Duodenal mucosa (tissue), 2 donors: ENCODE data around the gene AFP.

ENCODE experiments used
- H3K27ac ChIP-seq: one replicate; pipeline ENCODE4 v1.7.0; 2013; ENCODE audit warnings: low read depth, low read length
- H3K27me3 ChIP-seq, 2 donors: one replicate each; pipeline ENCODE4 v1.7.0; 2013; ENCODE audit warnings: low read length in 2 of 2, control low read depth in 1 of 2; ENCODE audit not compliant: insufficient read depth in 2 of 2, control insufficient read depth in 1 of 2
- H3K36me3 ChIP-seq, 2 donors: one replicate each; pipeline ENCODE4 v1.7.0; 2013; ENCODE audit warnings: low read length in 2 of 2, control low read depth in 1 of 2; ENCODE audit not compliant: insufficient read depth in 2 of 2, control insufficient read depth in 1 of 2
- H3K4me1 ChIP-seq, 2 donors: one replicate each; pipeline ENCODE4 v1.7.0; 2013; ENCODE audit warnings: low read length in 2 of 2, control low read depth in 1 of 2; ENCODE audit not compliant: insufficient read depth in 2 of 2, control insufficient read depth in 1 of 2
- H3K4me3 ChIP-seq, 2 donors: one replicate each; pipeline ENCODE4 v1.7.0; 2013; ENCODE audit warnings: low read length in 2 of 2, low read depth in 1 of 2
- H3K9ac ChIP-seq, 2 donors: one replicate each; pipeline ENCODE4 v1.7.0; 2013; ENCODE audit warnings: low read length in 2 of 2, low read depth in 1 of 2
- H3K9me3 ChIP-seq, 2 donors: one replicate each; pipeline ENCODE4 v1.7.0; 2013; ENCODE audit warnings: low read length in 2 of 2, control low read depth in 1 of 2; ENCODE audit not compliant: control insufficient read depth in 1 of 2

Gene AFP

DNA sequence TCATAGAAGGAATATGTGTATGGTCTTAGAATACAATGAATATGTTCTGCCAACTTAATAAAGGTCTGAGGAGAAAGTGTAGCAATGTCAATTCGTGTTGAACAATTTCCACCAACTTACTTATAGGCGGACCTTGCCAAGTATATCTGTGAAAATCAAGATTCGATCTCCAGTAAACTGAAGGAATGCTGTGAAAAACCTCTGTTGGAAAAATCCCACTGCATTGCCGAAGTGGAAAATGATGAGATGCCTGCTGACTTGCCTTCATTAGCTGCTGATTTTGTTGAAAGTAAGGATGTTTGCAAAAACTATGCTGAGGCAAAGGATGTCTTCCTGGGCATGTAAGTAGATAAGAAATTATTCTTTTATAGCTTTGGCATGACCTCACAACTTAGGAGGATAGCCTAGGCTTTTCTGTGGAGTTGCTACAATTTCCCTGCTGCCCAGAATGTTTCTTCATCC, 22.7 kb upstream of the AFP start:
- Histone ChIP-seq H3K9ac (no peak overlapping the region), H3K9me3 (no peaks in the 10 kb centered on the region), H3K4me1 (no peaks in the 10 kb centered on the region), H3K27ac (no peak overlapping the region), H3K27me3 (no peaks in the 10 kb centered on the region), H3K36me3 (no peaks in the 10 kb centered on the region), H3K4me3 (no peak overlapping the region)

DNA sequence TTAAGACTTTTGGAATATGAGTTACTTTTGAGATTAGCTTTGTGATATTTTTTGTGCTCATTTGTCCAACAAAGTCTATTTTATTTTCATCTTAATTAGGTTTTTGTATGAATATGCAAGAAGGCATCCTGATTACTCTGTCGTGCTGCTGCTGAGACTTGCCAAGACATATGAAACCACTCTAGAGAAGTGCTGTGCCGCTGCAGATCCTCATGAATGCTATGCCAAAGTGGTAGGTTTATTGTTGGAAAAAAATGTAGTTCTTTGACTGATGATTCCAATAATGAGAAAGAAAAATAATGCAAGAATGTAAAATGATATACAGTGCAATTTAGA, 21.1 kb upstream of the AFP start:
- H3K27ac ChIP-seq: no peak overlapping the region
- no peaks in the 10 kb centered on the region for H3K36me3 ChIP-seq
- H3K9ac ChIP-seq: no peak overlapping the region
- H3K4me3 ChIP-seq: no peak overlapping the region
- H3K9me3 ChIP-seq: no peaks in the 10 kb centered on the region
- no peaks in the 10 kb centered on the region for H3K27me3 ChIP-seq
- no peaks in the 10 kb centered on the region for H3K4me1 ChIP-seq

DNA sequence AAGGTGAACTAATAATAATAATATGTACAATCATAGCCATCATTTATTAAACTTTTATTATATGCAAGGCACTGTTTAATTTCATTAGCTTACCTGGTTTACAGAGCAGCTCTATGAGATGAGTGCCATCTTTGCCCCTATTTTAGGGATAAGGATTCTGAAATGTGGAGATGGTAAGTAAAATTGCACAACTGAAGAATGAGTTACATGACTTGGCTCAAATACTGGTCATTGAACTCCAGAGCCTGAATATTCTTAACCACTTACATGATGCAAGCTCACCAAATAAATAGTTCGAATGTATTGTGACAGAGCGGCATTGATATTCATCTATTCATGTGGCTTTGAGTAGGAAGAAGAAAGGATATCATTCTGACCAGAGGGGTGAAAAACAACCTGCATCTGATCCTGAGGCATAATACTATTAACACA, 20.2 kb upstream of the AFP start:
- Histone ChIP-seq H3K27me3 (no peaks in the 10 kb centered on the region), H3K4me1 (no peaks in the 10 kb centered on the region), H3K9ac (no peak overlapping the region), H3K36me3 (no peaks in the 10 kb centered on the region), H3K27ac (no peak overlapping the region), H3K9me3 (no peaks in the 10 kb centered on the region), H3K4me3 (no peak overlapping the region)

DNA sequence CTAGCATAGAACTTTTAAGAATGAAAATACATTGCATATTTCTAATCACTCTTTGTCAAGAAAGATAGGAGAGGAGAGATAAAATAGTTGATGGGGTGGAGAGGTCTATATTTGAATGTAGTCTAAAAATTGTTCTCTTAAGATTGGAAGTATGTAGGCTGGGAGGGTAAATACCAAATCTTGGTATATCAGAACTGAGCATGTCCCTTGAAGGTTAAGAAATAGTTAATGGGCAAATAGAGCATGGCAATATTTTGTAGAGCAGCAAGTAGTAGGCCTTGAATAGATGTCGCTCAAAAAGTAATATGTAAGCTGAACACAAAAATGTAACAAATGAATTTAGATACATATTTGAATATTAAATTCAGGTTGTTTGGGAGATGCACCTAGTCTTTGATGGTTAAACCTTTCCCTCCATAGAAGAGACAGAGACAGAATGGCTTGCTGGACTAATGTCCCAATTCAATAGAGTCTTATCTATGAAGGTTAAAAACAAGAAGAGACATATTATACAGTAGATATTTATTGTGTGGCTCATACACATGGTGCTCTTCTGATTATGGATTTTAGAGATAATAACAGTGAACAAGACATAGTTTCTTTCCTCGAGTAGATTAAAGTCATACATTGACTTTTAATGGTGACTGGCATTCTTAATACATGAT, 19.5 kb upstream of the AFP start:
- H3K9me3 ChIP-seq: no peaks in the 10 kb centered on the region
- no peak overlapping the region for H3K4me3 ChIP-seq
- no peak overlapping the region for H3K9ac ChIP-seq
- H3K27me3 ChIP-seq: no peaks in the 10 kb centered on the region
- no peak overlapping the region for H3K27ac ChIP-seq
- H3K36me3 ChIP-seq: no peaks in the 10 kb centered on the region
- no peaks in the 10 kb centered on the region for H3K4me1 ChIP-seq

DNA sequence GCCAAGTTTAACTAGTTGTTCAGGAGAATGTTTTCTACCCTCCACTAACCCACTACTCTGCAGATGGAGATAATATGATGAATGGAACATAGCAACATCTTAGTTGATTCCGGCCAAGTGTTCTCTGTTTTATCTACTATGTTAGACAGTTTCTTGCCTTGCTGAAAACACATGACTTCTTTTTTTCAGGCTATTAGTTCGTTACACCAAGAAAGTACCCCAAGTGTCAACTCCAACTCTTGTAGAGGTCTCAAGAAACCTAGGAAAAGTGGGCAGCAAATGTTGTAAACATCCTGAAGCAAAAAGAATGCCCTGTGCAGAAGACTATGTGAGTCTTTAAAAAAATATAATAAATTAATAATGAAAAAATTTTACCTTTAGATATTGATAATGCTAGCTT, 18.7 kb upstream of the AFP start:
- no peaks in the 10 kb centered on the region for H3K4me1 ChIP-seq
- H3K9ac ChIP-seq: no peak overlapping the region
- no peak overlapping the region for H3K27ac ChIP-seq
- H3K9me3 ChIP-seq: no peaks in the 10 kb centered on the region
- H3K27me3 ChIP-seq: no peaks in the 10 kb centered on the region
- H3K4me3 ChIP-seq: no peak overlapping the region
- H3K36me3 ChIP-seq: no peaks in the 10 kb centered on the region

- H3K9me3 ChIP-seq: no peaks in the 10 kb centered on the region
- H3K36me3 ChIP-seq: no peaks in the 10 kb centered on the region
- no peak overlapping the region for H3K27ac ChIP-seq
- no peak overlapping the region for H3K9ac ChIP-seq
- no peak overlapping the region for H3K4me3 ChIP-seq
- H3K4me1 ChIP-seq: no peaks in the 10 kb centered on the region
- H3K27me3 ChIP-seq: no peaks in the 10 kb centered on the region
Observed at GRCh38 chr4:73417973-73418372, 18.0 kb upstream of the AFP start.

- H3K27ac ChIP-seq: no peak overlapping the region
- H3K27me3 ChIP-seq: no peaks in the 10 kb centered on the region
- no peak overlapping the region for H3K4me3 ChIP-seq
- H3K9me3 ChIP-seq: no peaks in the 10 kb centered on the region
- H3K36me3 ChIP-seq: no peaks in the 10 kb centered on the region
- H3K4me1 ChIP-seq: no peaks in the 10 kb centered on the region
- no peak overlapping the region for H3K9ac ChIP-seq
Observed at GRCh38 chr4:73418677-73419076, 17.3 kb upstream of the AFP start.

DNA sequence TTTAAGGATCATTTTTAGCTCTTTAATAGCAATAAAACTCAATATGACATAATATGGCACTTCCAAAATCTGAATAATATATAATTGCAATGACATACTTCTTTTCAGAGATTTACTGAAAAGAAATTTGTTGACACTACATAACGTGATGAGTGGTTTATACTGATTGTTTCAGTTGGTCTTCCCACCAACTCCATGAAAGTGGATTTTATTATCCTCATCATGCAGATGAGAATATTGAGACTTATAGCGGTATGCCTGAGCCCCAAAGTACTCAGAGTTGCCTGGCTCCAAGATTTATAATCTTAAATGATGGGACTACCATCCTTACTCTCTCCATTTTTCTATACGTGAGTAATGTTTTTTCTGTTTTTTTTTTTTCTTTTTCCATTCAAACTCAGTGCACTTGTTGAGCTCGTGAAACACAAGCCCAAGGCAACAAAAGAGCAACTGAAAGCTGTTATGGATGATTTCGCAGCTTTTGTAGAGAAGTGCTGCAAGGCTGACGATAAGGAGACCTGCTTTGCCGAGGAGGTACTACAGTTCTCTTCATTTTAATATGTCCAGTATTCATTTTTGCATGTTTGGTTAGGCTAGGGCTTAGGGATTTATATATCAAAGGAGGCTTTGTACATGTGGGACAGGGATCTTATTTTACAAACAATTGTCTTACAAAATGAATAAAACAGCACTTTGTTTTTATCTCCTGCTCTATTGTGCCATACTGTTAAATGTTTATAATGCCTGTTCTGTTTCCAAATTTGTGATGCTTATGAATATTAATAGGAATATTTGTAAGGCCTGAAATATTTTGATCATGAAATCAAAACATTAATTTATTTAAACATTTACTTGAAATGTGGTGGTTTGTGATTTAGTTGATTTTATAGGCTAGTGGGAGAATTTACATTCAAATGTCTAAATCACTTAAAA, 16.6 kb upstream of the AFP start:
- H3K4me1 ChIP-seq: no peaks in the 10 kb centered on the region
- H3K9me3 ChIP-seq: no peaks in the 10 kb centered on the region
- H3K36me3 ChIP-seq: no peaks in the 10 kb centered on the region
- no peak overlapping the region for H3K27ac ChIP-seq
- H3K4me3 ChIP-seq: no peak overlapping the region
- H3K9ac ChIP-seq: no peak overlapping the region
- no peaks in the 10 kb centered on the region for H3K27me3 ChIP-seq

- Histone ChIP-seq H3K27ac (no peak overlapping the region), H3K4me3 (no peak overlapping the region), H3K36me3 (no peaks in the 10 kb centered on the region), H3K9ac (no peak overlapping the region), H3K27me3 (no peaks in the 10 kb centered on the region), H3K9me3 (no peaks in the 10 kb centered on the region), H3K4me1 (no peaks in the 10 kb centered on the region)
Observed at GRCh38 chr4:73420615-73421014, 15.4 kb upstream of the AFP start.

- Histone ChIP-seq H3K4me3 (no peak overlapping the region), H3K27ac (no peak overlapping the region), H3K9ac (no peak overlapping the region), H3K27me3 (no peaks in the 10 kb centered on the region), H3K9me3 (no peaks in the 10 kb centered on the region), H3K4me1 (no peaks in the 10 kb centered on the region), H3K36me3 (no peaks in the 10 kb centered on the region)
Observed at GRCh38 chr4:73421708-73422457, 14.1 kb upstream of the AFP start.
